ENCODE data around the gene TACC2.

DNA sequence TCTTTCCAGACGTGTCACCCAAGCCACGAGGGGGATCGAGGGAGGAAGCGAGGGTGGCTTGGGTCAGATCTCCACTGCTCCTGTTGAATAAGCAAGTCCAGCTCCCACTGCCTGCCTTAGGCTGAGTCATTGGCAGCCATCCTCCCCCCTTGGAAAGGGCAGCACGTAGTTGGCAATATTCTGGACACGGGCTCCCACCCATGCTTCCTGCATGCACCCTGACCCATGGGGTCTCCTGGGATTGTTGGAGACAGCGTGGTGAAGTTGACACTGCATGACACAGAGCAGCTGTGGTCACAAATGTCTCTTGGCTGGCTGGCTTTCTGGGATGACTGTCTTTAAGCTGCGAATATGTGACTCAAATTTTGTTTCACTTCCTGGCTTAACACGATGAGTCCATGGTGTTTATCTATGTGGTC, 293.3 kb downstream of the TACC2 start:
- TF ChIP-seq, protein P1, sequence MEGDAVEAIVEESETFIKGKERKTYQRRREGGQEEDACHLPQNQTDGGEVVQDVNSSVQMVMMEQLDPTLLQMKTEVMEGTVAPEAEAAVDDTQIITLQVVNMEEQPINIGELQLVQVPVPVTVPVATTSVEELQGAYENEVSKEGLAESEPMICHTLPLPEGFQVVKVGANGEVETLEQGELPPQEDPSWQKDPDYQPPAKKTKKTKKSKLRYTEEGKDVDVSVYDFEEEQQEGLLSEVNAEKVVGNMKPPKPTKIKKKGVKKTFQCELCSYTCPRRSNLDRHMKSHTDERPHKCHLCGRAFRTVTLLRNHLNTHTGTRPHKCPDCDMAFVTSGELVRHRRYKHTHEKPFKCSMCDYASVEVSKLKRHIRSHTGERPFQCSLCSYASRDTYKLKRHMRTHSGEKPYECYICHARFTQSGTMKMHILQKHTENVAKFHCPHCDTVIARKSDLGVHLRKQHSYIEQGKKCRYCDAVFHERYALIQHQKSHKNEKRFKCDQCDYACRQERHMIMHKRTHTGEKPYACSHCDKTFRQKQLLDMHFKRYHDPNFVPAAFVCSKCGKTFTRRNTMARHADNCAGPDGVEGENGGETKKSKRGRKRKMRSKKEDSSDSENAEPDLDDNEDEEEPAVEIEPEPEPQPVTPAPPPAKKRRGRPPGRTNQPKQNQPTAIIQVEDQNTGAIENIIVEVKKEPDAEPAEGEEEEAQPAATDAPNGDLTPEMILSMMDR (conservative IDR thresholded peaks at IDR 0.05): no peak
- TF ChIP-seq ZFX (IDR thresholded peaks at IDR 0.05): no peak
